IMR-90 (cell line): ENCODE data around the gene MRPS25. TPM values are rescaled to one million over a fixed set of nuclear protein-coding genes. Genes with fewer than 3 reads are reported as not detected.

Experiments
- ATAC-seq: fragments of 200-7000 bp; cut with Tn5 transposase; 2 replicates; pipeline ENCODE4 v1.9.1; 2020; ENCODE audit warnings: low read depth, mild to moderate bottlenecking, moderate library complexity
- BruUV-seq: library from RNA; stranded (reverse); fragments of 400-500 nt; replicated peaks from 2 replicates; lab custom pipeline; 2021; lab: Mats Ljungman, UMichigan
- CTCF ChIA-PET: fragments of 300-600 bp; formaldehyde crosslinking; extraction: SDS; loops from one replicate; lab custom pipeline; 2021; ENCODE audit warnings: antibody characterized with exemption; lab: Yijun Ruan, JAX
- POLR2A ChIA-PET: fragments of 300-600 bp; sonication (Branson Sonifier 250); formaldehyde crosslinking; loops from one replicate; lab custom pipeline; 2022; ENCODE audit warnings: antibody characterized with exemption; ENCODE audit not compliant: unreplicated experiment; lab: Charles Lee
- DNase-seq: peaks from one replicate; pipeline ENCODE4 v3.0.0; 2013
- H2AFZ ChIP-seq: replicated peaks from 2 replicates; pipeline ENCODE3; 2013; ENCODE audit warnings: low read length, mild to moderate bottlenecking; ENCODE audit not compliant: poor library complexity
- H2AK5ac ChIP-seq: 2 replicates; pipeline ENCODE4 v1.6.1; 2013; ENCODE audit warnings: low read depth, low read length, inconsistent platforms
- H2AK9ac ChIP-seq: replicated peaks from 2 replicates; pipeline ENCODE3; 2013; ENCODE audit warnings: mild to moderate bottlenecking, low read depth, low read length, moderate library complexity; ENCODE audit not compliant: poor library complexity
- H2BK120ac ChIP-seq: 2 replicates; pipeline ENCODE4 v1.6.1; 2013; ENCODE audit warnings: low read depth, low read length, inconsistent platforms
- H2BK15ac ChIP-seq: 3 replicates; pipeline ENCODE4 v1.6.1; 2013; ENCODE audit warnings: low read depth, low read length, inconsistent platforms
- H2BK20ac ChIP-seq: 2 replicates; pipeline ENCODE4 v1.6.1; 2013; ENCODE audit warnings: low read depth, mild to moderate bottlenecking, inconsistent platforms, low read length, moderate library complexity
- H2BK5ac ChIP-seq: 2 replicates; pipeline ENCODE4 v1.6.1; 2013; ENCODE audit warnings: mild to moderate bottlenecking, low read depth, low read length, inconsistent platforms; ENCODE audit not compliant: poor library complexity, severe bottlenecking
- H3K14ac ChIP-seq: replicated peaks from 2 replicates; pipeline ENCODE4 v1.6.1; 2013; ENCODE audit warnings: low read depth, low read length, inconsistent platforms
- H3K18ac ChIP-seq: 2 replicates; pipeline ENCODE4 v1.6.1; 2013; ENCODE audit warnings: low read depth, low read length, control low read depth
- H3K23ac ChIP-seq: 2 replicates; pipeline ENCODE4 v1.6.1; 2013; ENCODE audit warnings: low read depth, low read length, inconsistent platforms
- H3K27ac ChIP-seq: 2 replicates; pipeline ENCODE4 v1.5.1; 2013; ENCODE audit warnings: mild to moderate bottlenecking, control low read depth, low read length; ENCODE audit not compliant: insufficient read depth
- H3K27me3 ChIP-seq: 2 replicates; pipeline ENCODE4 v1.6.1; 2013; ENCODE audit warnings: low read length; ENCODE audit not compliant: control insufficient read depth, insufficient read depth
- H3K36me3 ChIP-seq: 2 replicates; pipeline ENCODE4 v1.6.1; 2013; ENCODE audit warnings: low read length, mixed read lengths; ENCODE audit not compliant: control insufficient read depth, insufficient read depth
- H3K4ac ChIP-seq: 2 replicates; pipeline ENCODE4 v1.6.1; 2013; ENCODE audit warnings: low read depth, low read length, inconsistent platforms
- H3K4me1 ChIP-seq: 2 replicates; pipeline ENCODE4 v1.6.1; 2013; ENCODE audit warnings: low read length, mixed read lengths; ENCODE audit not compliant: control insufficient read depth, insufficient read depth
- H3K4me2 ChIP-seq: 2 replicates; pipeline ENCODE4 v1.6.1; 2013; ENCODE audit warnings: low read depth, mild to moderate bottlenecking, control low read depth, low read length, moderate library complexity
- H3K4me3 ChIP-seq: 2 replicates; pipeline ENCODE4 v1.5.1; 2013; ENCODE audit warnings: low read depth, mild to moderate bottlenecking, control low read depth, low read length, moderate library complexity; ENCODE audit not compliant: insufficient read depth
- H3K56ac ChIP-seq: 2 replicates; pipeline ENCODE4 v1.6.1; 2013; ENCODE audit warnings: low read length, inconsistent platforms; ENCODE audit not compliant: insufficient read depth; ENCODE audit errors: extremely low read depth
- H3K79me1 ChIP-seq, 2 experiments: 2 replicates each; pipeline ENCODE4 v1.6.1; 2013; ENCODE audit warnings: low read length in 2 of 2, inconsistent platforms in 1 of 2, low read depth in 1 of 2
- H3K9ac ChIP-seq: 2 replicates; pipeline ENCODE4 v1.6.1; 2013; ENCODE audit warnings: low read depth, low read length, control low read depth
- H3K9me1 ChIP-seq: 2 replicates; pipeline ENCODE4 v1.6.1; 2013; ENCODE audit warnings: low read length, inconsistent platforms; ENCODE audit not compliant: insufficient read depth
- H3K9me3 ChIP-seq: 2 replicates; pipeline ENCODE4 v1.6.1; 2013; ENCODE audit warnings: low read length; ENCODE audit not compliant: control insufficient read depth, insufficient read depth
- H4K20me1 ChIP-seq: 2 replicates; pipeline ENCODE4 v1.6.1; 2013; ENCODE audit warnings: low read length, inconsistent platforms; ENCODE audit not compliant: insufficient read depth
- H4K5ac ChIP-seq: 2 replicates; pipeline ENCODE4 v1.6.1; 2013; ENCODE audit warnings: mild to moderate bottlenecking, low read depth, low read length, control low read depth
- H4K8ac ChIP-seq, 2 experiments: 2 replicates each; pipeline ENCODE4 v1.6.1; 2013; ENCODE audit warnings: low read depth in 2 of 2, low read length in 2 of 2, control low read depth in 1 of 2, inconsistent platforms in 1 of 2
- H4K91ac ChIP-seq: 2 replicates; pipeline ENCODE4 v1.6.1; 2013; ENCODE audit warnings: low read depth, low read length, inconsistent platforms; ENCODE audit not compliant: insufficient read depth
- BHLHE40 ChIP-seq: fragments of 150-350 bp; IDR thresholded peaks from 2 replicates; pipeline ENCODE4 v1.6.1; 2016; ENCODE audit warnings: mild to moderate bottlenecking, low read depth, low read length
- CEBPB ChIP-seq: IDR thresholded peaks from 2 replicates; pipeline ENCODE4 v1.6.1; 2012; ENCODE audit warnings: low read depth, low read length, improper control_type of control experiment
- CHD1 ChIP-seq: IDR thresholded peaks from 2 replicates; pipeline ENCODE4 v1.6.1; 2012; ENCODE audit warnings: low read depth, low read length, improper control_type of control experiment
- FOS ChIP-seq: fragments of 150-350 bp; IDR thresholded peaks from 2 replicates; pipeline ENCODE4 v1.6.1; 2016; ENCODE audit warnings: low read depth, low read length
- MAFK ChIP-seq: IDR thresholded peaks from 2 replicates; pipeline ENCODE4 v1.6.1; 2012; ENCODE audit warnings: low read depth, low read length, improper control_type of control experiment
- MAZ ChIP-seq: IDR thresholded peaks from 2 replicates; pipeline ENCODE4 v1.6.1; 2012; ENCODE audit warnings: low read depth, mild to moderate bottlenecking, low read length, improper control_type of control experiment, moderate library complexity, borderline replicate concordance
- MXI1 ChIP-seq: IDR thresholded peaks from 2 replicates; pipeline ENCODE4 v1.6.1; 2012; ENCODE audit warnings: low read depth, mild to moderate bottlenecking, low read length, moderate library complexity, borderline replicate concordance
- NFE2L2 ChIP-seq: fragments of 150-350 bp; IDR thresholded peaks from 2 replicates; pipeline ENCODE4 v1.6.1; 2016; ENCODE audit warnings: low read depth, mild to moderate bottlenecking, low read length
- POLR2A ChIP-seq: IDR thresholded peaks from 2 replicates; pipeline ENCODE4 v1.6.1; 2012; ENCODE audit warnings: mild to moderate bottlenecking, low read depth, low read length
- RAD21 ChIP-seq: IDR thresholded peaks from 2 replicates; pipeline ENCODE4 v1.6.1; 2012; ENCODE audit warnings: low read length, improper control_type of control experiment
- RCOR1 ChIP-seq: IDR thresholded peaks from 2 replicates; pipeline ENCODE4 v1.6.1; 2012; ENCODE audit warnings: mild to moderate bottlenecking, low read length, improper control_type of control experiment; ENCODE audit not compliant: insufficient replicate concordance
- RFX5 ChIP-seq: IDR thresholded peaks from 2 replicates; pipeline ENCODE4 v1.8.0; 2012; ENCODE audit warnings: low read depth, mild to moderate bottlenecking, low read length, moderate library complexity
- SMC3 ChIP-seq: fragments of 150-350 bp; IDR thresholded peaks from 2 replicates; pipeline ENCODE4 v1.6.1; 2016; ENCODE audit warnings: low read depth, mild to moderate bottlenecking, antibody characterized with exemption, low read length, moderate library complexity
- WGBS, 2 experiments: methylation state at CpG; one replicate each; pipeline versions ENCODE4 v1.1.5 to v1.1.7; 2013; ENCODE audit warnings: missing lambda C conversion rate in 2 of 2; ENCODE audit not compliant: insufficient read length in 1 of 2; ENCODE audit errors: extremely low coverage in 2 of 2; 5-methylcytosine and 5-hydroxymethylcytosine counted together
- dilution Hi-C: fragments of 300-500 bp; cut with HindIII; formaldehyde crosslinking; loops from one replicate; pipeline ENCODE4 v1.14.3; 2018; ENCODE audit warnings: low sequenced_read_pairs; ENCODE audit not compliant: unreplicated experiment
- in situ Hi-C: fragments of 300-500 bp; cut with MboI; formaldehyde crosslinking; loops from 3 replicates; pipeline ENCODE4 v1.14.3; 2019; ENCODE audit warnings: low sequenced_read_pairs, inconsistent platforms, mixed read lengths
- intact Hi-C: fragments of 100-400 bp; cut with micrococcal nuclease; formaldehyde crosslinking; loops from 2 replicates; pipeline ENCODE4 v1.10.0; 2022
- polyA plus RNA-seq, 3 experiments: library from polyadenylated mRNA; depleted of rRNA; stranded (reverse); fragments of >200 nt; gene quantifications; 2 replicates each; pipeline ENCODE4 v1.2.3, GENCODE V29; 2012; ENCODE audit warnings: low replicate concordance in 1 of 3
- total RNA-seq: library from RNA; depleted of rRNA; stranded (reverse); fragments of >200 nt; gene quantifications from 2 replicates; pipeline ENCODE4 v1.2.3, GENCODE V29; 2012
- TF ChIP-seq, protein P1 (sequence below): fragments of 150-350 bp; IDR thresholded peaks from 2 replicates; pipeline ENCODE4 v1.6.1; 2016; ENCODE audit warnings: low read depth, mild to moderate bottlenecking, low read length, moderate library complexity, borderline replicate concordance
- TF ChIP-seq, protein P2 (sequence below): conservative IDR thresholded peaks from 2 replicates; pipeline ENCODE4 v1.5.1; 2012; ENCODE audit warnings: mild to moderate bottlenecking, low read depth, low read length, improper control_type of control experiment
- TF ChIP-seq, protein P3 (sequence below): fragments of 150-350 bp; IDR thresholded peaks from 2 replicates; pipeline ENCODE4 v1.6.1; 2017; ENCODE audit warnings: mild to moderate bottlenecking, antibody characterized with exemption, low read length, low read depth

MRPS25 gene
- total and polyA plus RNA-seq, 2 of the 4 experiments (the other 2 are of a cell fraction): 9.0 to 20.8 TPM

DNA sequence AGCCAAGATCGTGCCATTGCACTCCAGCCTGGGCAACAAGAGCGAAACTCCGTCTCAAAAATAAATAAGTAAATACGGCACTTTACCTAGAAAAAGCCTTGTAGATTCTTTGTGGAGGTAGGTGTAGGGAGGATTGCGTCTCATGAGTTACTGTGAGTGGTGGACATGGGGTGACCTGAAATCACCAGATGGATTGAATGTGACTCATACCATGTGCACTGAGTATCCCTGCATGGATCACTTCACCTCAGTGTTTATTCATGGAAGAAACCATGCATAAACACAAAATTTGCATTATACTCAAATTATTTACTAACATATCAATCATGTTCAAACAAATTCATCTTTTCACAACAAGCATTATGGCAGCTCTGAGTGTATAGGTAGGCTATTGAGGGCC lies 55.9 kb downstream of the MRPS25 start:
- Histone ChIP-seq H4K91ac (no peak overlapping the region), H3K36me3 (peaks cover 15% of the 10 kb centered on the region), H4K5ac (no peak overlapping the region), H3K4me3 (no peak overlapping the region), H3K27ac (no peak overlapping the region), H3K4me2 (no peak overlapping the region), H2BK5ac (no peak overlapping the region), H3K27me3 (no peaks in the 10 kb centered on the region), H2AK9ac (no peak overlapping the region), H4K8ac (no peak overlapping the region), H3K9me1 (peaks cover 3% of the 10 kb centered on the region; the same call in 1 of the 2 replicates), H3K79me1 (peaks cover 10 to 49% of the 10 kb centered on the region in 2 experiments; a peak in 3 of 4 replicates), H3K18ac (no peak overlapping the region), H3K9me3 (no peaks in the 10 kb centered on the region), H3K4ac (no peak overlapping the region), H2BK120ac (no peak overlapping the region), H3K14ac (no peak overlapping the region), H3K9ac (no peak overlapping the region), H2BK15ac (no peak overlapping the region), H3K56ac (no peak overlapping the region), H3K23ac (no peak overlapping the region), H3K4me1 (no peaks in the 10 kb centered on the region; the same call in 1 of the 2 replicates), H2BK20ac (no peak overlapping the region), H2AK5ac (no peak overlapping the region), H2AFZ (no peak overlapping the region), H4K20me1 (peaks cover 3% of the 10 kb centered on the region; the same call in 1 of the 2 replicates)
- peak; percentile 13 for DNase-seq
- in situ Hi-C loops: no loop called here
- ChIA-PET POLR2A (no interaction called here), CTCF (no interaction called here)
- intact Hi-C loops: no loop called here
- dilution Hi-C loops: no loop called here
- TF ChIP-seq MXI1: no peak
- TF ChIP-seq, protein P1, sequence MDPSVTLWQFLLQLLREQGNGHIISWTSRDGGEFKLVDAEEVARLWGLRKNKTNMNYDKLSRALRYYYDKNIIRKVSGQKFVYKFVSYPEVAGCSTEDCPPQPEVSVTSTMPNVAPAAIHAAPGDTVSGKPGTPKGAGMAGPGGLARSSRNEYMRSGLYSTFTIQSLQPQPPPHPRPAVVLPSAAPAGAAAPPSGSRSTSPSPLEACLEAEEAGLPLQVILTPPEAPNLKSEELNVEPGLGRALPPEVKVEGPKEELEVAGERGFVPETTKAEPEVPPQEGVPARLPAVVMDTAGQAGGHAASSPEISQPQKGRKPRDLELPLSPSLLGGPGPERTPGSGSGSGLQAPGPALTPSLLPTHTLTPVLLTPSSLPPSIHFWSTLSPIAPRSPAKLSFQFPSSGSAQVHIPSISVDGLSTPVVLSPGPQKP: no peak
- TF ChIP-seq CEBPB: no peak
- no peak for TF ChIP-seq NFE2L2
- TF ChIP-seq, protein P2, sequence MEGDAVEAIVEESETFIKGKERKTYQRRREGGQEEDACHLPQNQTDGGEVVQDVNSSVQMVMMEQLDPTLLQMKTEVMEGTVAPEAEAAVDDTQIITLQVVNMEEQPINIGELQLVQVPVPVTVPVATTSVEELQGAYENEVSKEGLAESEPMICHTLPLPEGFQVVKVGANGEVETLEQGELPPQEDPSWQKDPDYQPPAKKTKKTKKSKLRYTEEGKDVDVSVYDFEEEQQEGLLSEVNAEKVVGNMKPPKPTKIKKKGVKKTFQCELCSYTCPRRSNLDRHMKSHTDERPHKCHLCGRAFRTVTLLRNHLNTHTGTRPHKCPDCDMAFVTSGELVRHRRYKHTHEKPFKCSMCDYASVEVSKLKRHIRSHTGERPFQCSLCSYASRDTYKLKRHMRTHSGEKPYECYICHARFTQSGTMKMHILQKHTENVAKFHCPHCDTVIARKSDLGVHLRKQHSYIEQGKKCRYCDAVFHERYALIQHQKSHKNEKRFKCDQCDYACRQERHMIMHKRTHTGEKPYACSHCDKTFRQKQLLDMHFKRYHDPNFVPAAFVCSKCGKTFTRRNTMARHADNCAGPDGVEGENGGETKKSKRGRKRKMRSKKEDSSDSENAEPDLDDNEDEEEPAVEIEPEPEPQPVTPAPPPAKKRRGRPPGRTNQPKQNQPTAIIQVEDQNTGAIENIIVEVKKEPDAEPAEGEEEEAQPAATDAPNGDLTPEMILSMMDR: no peak
- TF ChIP-seq, protein P3, sequence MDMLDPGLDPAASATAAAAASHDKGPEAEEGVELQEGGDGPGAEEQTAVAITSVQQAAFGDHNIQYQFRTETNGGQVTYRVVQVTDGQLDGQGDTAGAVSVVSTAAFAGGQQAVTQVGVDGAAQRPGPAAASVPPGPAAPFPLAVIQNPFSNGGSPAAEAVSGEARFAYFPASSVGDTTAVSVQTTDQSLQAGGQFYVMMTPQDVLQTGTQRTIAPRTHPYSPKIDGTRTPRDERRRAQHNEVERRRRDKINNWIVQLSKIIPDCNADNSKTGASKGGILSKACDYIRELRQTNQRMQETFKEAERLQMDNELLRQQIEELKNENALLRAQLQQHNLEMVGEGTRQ: no peak
- TF ChIP-seq FOS: no peak
- no peak for TF ChIP-seq RFX5
- no peak for TF ChIP-seq CHD1
- no peak for TF ChIP-seq BHLHE40
- TF ChIP-seq MAZ: no peak
- no peak for TF ChIP-seq RCOR1
- no peak for TF ChIP-seq POLR2A
- TF ChIP-seq SMC3: no peak
- TF ChIP-seq MAFK: no peak
- no peak for TF ChIP-seq RAD21
- no TSS peak for BruUV-seq
- 100% methylated on average over 3 of the region's 5 CpGs; no CpG with 5 or more reads in 1 of the 2 experiments for WGBS, 2 experiments
- ATAC-seq: no peak
